GM12878 (cell line): ENCODE measurements around the gene UVRAG. TPM values are rescaled to one million over a fixed set of nuclear protein-coding genes. Genes with fewer than 3 reads are reported as not detected.

Source experiments
- ATAC-seq: fragments of 200-7000 bp; cut with Tn5 transposase; 3 replicates; pipeline ENCODE4 v1.9.1; 2020; ENCODE audit warnings: mild to moderate bottlenecking, moderate library complexity
- BruUV-seq: library from RNA; stranded (reverse); fragments of 400-500 nt; replicated peaks from 2 replicates; lab custom pipeline; 2021; lab: Mats Ljungman, UMichigan
- CTCF ChIA-PET: fragments of 300-600 bp; sonication (Branson Sonifier 250); formaldehyde crosslinking; extraction: SDS; loops from one replicate; lab custom pipeline; 2021; ENCODE audit warnings: inconsistent platforms; lab: Yijun Ruan, JAX
- POLR2A ChIA-PET: fragments of 350-600 bp; formaldehyde crosslinking; extraction: SDS; loops from one replicate; lab custom pipeline; 2021; ENCODE audit warnings: inconsistent platforms; lab: Charles Lee
- RAD21 ChIA-PET: fragments of 300-600 bp; sonication (Branson Sonifier 250); formaldehyde crosslinking; loops from one replicate; lab custom pipeline; 2023; ENCODE audit warnings: antibody characterized with exemption; ENCODE audit not compliant: unreplicated experiment; lab: Charles Lee
- SMC1A ChIA-PET: fragments of 300-600 bp; sonication (Branson Sonifier 250); formaldehyde crosslinking; loops from one replicate; lab custom pipeline; 2023; ENCODE audit not compliant: unreplicated experiment, uncharacterized antibody; lab: Charles Lee
- DNase-seq: peaks from one replicate; pipeline ENCODE4 v3.0.0-alpha.2; 2011; ENCODE audit warnings: low read depth, low spot score
- FAIRE-seq: peaks from 3 replicates; lab custom pipeline; 2011; peaks lifted over from hg19 to GRCh38; lab: Jason Lieb, UNC
- H2AFZ ChIP-seq: 2 replicates; pipeline ENCODE4 v1.6.0; 2011; ENCODE audit warnings: low read depth, low read length, control low read depth; ENCODE audit not compliant: control insufficient read depth
- H3K27ac ChIP-seq: 2 replicates; pipeline ENCODE4 v1.5.1; 2011; ENCODE audit warnings: control low read depth; ENCODE audit not compliant: control insufficient read depth, insufficient read depth
- H3K27me3 ChIP-seq, 2 experiments: replicated peaks in 1 of 2; 2 replicates each; pipeline versions ENCODE4 v1.6.0 to v1.6.1; 2011; ENCODE audit warnings: low read length in 1 of 2; ENCODE audit not compliant: control insufficient read depth in 2 of 2, insufficient read depth in 2 of 2
- H3K36me3 ChIP-seq, 2 experiments: 2 replicates each; pipeline ENCODE4 v1.5.1; 2011; ENCODE audit warnings: low read length in 1 of 2; ENCODE audit not compliant: control insufficient read depth in 2 of 2, insufficient read depth in 2 of 2
- H3K4me1 ChIP-seq: 2 replicates; pipeline ENCODE4 v1.6.1; 2011; ENCODE audit warnings: mild to moderate bottlenecking, low read length, moderate library complexity, mixed read lengths; ENCODE audit not compliant: control insufficient read depth, insufficient read depth
- H3K4me2 ChIP-seq: 2 replicates; pipeline ENCODE4 v1.6.0; 2011; ENCODE audit warnings: control low read depth; ENCODE audit not compliant: control insufficient read depth, insufficient read depth
- H3K4me3 ChIP-seq: fragments of 200-600 bp; sonication (generic); 2 replicates; pipeline ENCODE4 v1.5.1; 2016
- H3K79me2 ChIP-seq: 2 replicates; pipeline ENCODE4 v1.6.0; 2011; ENCODE audit warnings: low read length; ENCODE audit not compliant: control insufficient read depth, insufficient read depth
- H3K9ac ChIP-seq: 2 replicates; pipeline ENCODE4 v1.8.0; 2011; ENCODE audit warnings: low read length, control low read depth, mixed read lengths; ENCODE audit not compliant: control insufficient read depth, insufficient read depth
- H3K9me3 ChIP-seq: replicated peaks from 3 replicates; pipeline ENCODE4 v1.5.1; 2011; ENCODE audit warnings: mild to moderate bottlenecking, low read length; ENCODE audit not compliant: control insufficient read depth, insufficient read depth
- H4K20me1 ChIP-seq: 2 replicates; pipeline ENCODE4 v1.6.0; 2011; ENCODE audit not compliant: control insufficient read depth, insufficient read depth
- ASH2L ChIP-seq: fragments of 300-600, 200-600 bp; sonication (generic); IDR thresholded peaks from 2 replicates; pipeline ENCODE4 v1.6.1; 2017; ENCODE audit warnings: low read depth, mild to moderate bottlenecking, borderline replicate concordance
- HDAC2 ChIP-seq: fragments of 200-600 bp; sonication (generic); IDR thresholded peaks from 2 replicates; pipeline ENCODE4 v1.6.1; 2017
- IRF5 ChIP-seq: fragments of 450-650 bp; IDR thresholded peaks from 2 replicates; pipeline ENCODE4 v1.6.1; 2017; ENCODE audit warnings: borderline replicate concordance
- PAX5 ChIP-seq: IDR thresholded peaks from 2 replicates; pipeline ENCODE4 v1.6.1; 2011; ENCODE audit warnings: low read depth, low read length, borderline replicate concordance
- PKNOX1 ChIP-seq: fragments of 450-650 bp; IDR thresholded peaks from 2 replicates; pipeline ENCODE4 v1.6.1; 2016; ENCODE audit warnings: mild to moderate bottlenecking
- RELA ChIP-seq: fragments of 450-650 bp; IDR thresholded peaks from 2 replicates; pipeline ENCODE4 v1.8.0; 2014; ENCODE audit warnings: borderline replicate concordance; ENCODE audit not compliant: partially characterized antibody
- RELB ChIP-seq: fragments of 450-650 bp; IDR thresholded peaks from 2 replicates; pipeline ENCODE4 v1.6.1; 2017; ENCODE audit warnings: low read depth, mild to moderate bottlenecking, moderate library complexity
- RFX5 ChIP-seq: IDR thresholded peaks from 2 replicates; pipeline ENCODE4 v1.6.1; 2011; ENCODE audit warnings: low read depth, low read length, improper control_type of control experiment
- ZNF592 ChIP-seq: fragments of 450-650 bp; IDR thresholded peaks from 2 replicates; pipeline ENCODE4 v1.6.1; 2017; ENCODE audit warnings: mild to moderate bottlenecking, moderate library complexity
- WGBS: methylation state at CpG from one replicate; pipeline ENCODE4 v1.1.6; 2016; ENCODE audit warnings: low lambda C conversion rate; ENCODE audit not compliant: insufficient replicate concordance, insufficient coverage; ENCODE audit errors: missing lambda C conversion rate; 5-methylcytosine and 5-hydroxymethylcytosine counted together
- in situ Hi-C: fragments of 300-500 bp; cut with MboI; formaldehyde crosslinking; loops from 9 replicates; pipeline ENCODE4 v1.14.3; 2018; ENCODE audit warnings: mixed read lengths
- intact Hi-C: fragments of 100-400 bp; cut with micrococcal nuclease; formaldehyde crosslinking; loops from one replicate; pipeline ENCODE4 v1.14.2; 2022; ENCODE audit not compliant: unreplicated experiment
- polyA plus RNA-seq, 11 experiments: library from polyadenylated mRNA; depleted of rRNA in 4 of 11; unstranded in 6 of 11; stranded (reverse) in 5 of 11; fragments of >200 nt; fragmentation: Nextera tagmentation in 4 of 11; fragmentation: Illumina TruSeq in 1 of 11; extraction: Ambion mirVana in 4 of 11; extraction: Trizol in 1 of 11; gene quantifications; 1 replicate in 1 of 11; 2 replicates in 10 of 11; pipeline versions ENCODE4 v1.2.1 to v1.2.3, GENCODE V29; 2011 to 2016; ENCODE audit warnings: inconsistent platforms in 2 of 11, missing spikeins in 2 of 11, low read depth in 1 of 11
- total RNA-seq, 4 experiments: library from RNA; depleted of rRNA in 3 of 4; stranded (reverse); fragments of >200 nt in 3 of 4; fragmentation: Illumina TruSeq in 1 of 4; extraction: Trizol in 1 of 4; gene quantifications; 2 replicates each; pipeline versions ENCODE4 v1.2.1 to v1.2.3, GENCODE V29; 2013 to 2021

The UVRAG gene
- total and polyA plus RNA-seq, 10 of the 15 experiments (the other 5 are each of a cell fraction or from before 2014, with no cell fraction given), result 7.0 to 43.4 (median 37.0) TPM

GRCh38 chr11:76049511-76049910 is 234.5 kb downstream of the UVRAG start:
- in situ Hi-C loops (no loop called here), intact Hi-C loops (no loop called here)
- FAIRE-seq, result no peak
- Histone ChIP-seq H3K9ac (no peak overlapping the region), H3K4me1 (no peaks in the 10 kb centered on the region), H3K4me2 (no peak overlapping the region), H3K27me3 (no peaks in the 10 kb centered on the region), H4K20me1 (no peaks in the 10 kb centered on the region), H3K36me3 (peaks cover 2 to 10% of the 10 kb centered on the region in 2 experiments; a peak in 3 of 4 replicates), H3K9me3 (peaks cover 11% of the 10 kb centered on the region)
- CTCF ChIA-PET, result interaction anchor here (0.6 kb wide), 1 partner anchor 51 kb away, joined by 3 read pairs; no protein-coding TSS in a partner anchor
- WGBS, result 97% methylated on average over 3 of the region's 3 CpGs
- SMC1A ChIA-PET, result interaction anchor here (0.7 to 1.4 kb wide), 2 partner anchors 21 to 63 kb away, joined by 3 to 4 read pairs; no protein-coding TSS in a partner anchor
- no TSS peak for BruUV-seq
- RAD21 ChIA-PET, result no interaction called here
- TF ChIP-seq RFX5 (no peak), RELB (no peak), ASH2L (no peak)
- TF ChIP-seq, all 136 proteins: peak for 0
- DNase-seq (no peak), ATAC-seq (no peak)
- Histone ChIP-seq H2AFZ (no peak overlapping the region), H3K27ac (no peak overlapping the region), H3K4me3 (no peak overlapping the region), H3K79me2 (no peaks in the 10 kb centered on the region)
- POLR2A ChIA-PET, result no interaction called here

- Histone ChIP-seq H3K79me2 (no peaks in the 10 kb centered on the region), H3K4me3 (no peak overlapping the region), H3K9ac (no peak overlapping the region), H3K4me1 (no peaks in the 10 kb centered on the region), H3K36me3 (peaks cover 2 to 16% of the 10 kb centered on the region in 2 experiments; a peak in 3 of 4 replicates), H3K27me3 (no peaks in the 10 kb centered on the region), H3K4me2 (no peak overlapping the region), H4K20me1 (no peaks in the 10 kb centered on the region), H3K27ac (no peak overlapping the region), H3K9me3 (peaks cover 11% of the 10 kb centered on the region), H2AFZ (no peak overlapping the region)
- no TSS peak for BruUV-seq
- FAIRE-seq (no peak), ATAC-seq (no peak), DNase-seq (no peak)
- intact Hi-C loops, result no loop called here
- 100% methylated on average over 2 of the region's 2 CpGs for WGBS
- CTCF ChIA-PET, result no interaction called here
- RAD21 ChIA-PET, result no interaction called here
- POLR2A ChIA-PET, result no interaction called here
- SMC1A ChIA-PET, result interaction anchor here (0.8 to 1.3 kb wide), 3 partner anchors 9 to 12 kb away, joined by 3 read pairs; no protein-coding TSS in a partner anchor
- in situ Hi-C loops, result no loop called here
- TF ChIP-seq RELA (no peak), ZNF592 (no peak), IRF5 (no peak), PAX5 (no peak), PKNOX1 (no peak), HDAC2 (no peak)
These were observed 236.9 kb downstream of the UVRAG start for GRCh38 chr11:76051937-76052336.
